T-cell (primary cell): ENCODE measurements around the gene NUP133. TPM values are rescaled to one million over a fixed set of nuclear protein-coding genes. Genes with fewer than 3 reads are reported as not detected.

Experiments
- ATAC-seq, 4 experiments: fragments of 200-7000 bp in 3 of 4; fragments of 150-1000 bp in 1 of 4; cut with Tn5 transposase; replicated peaks in 1 of 4; 1 replicate in 3 of 4; 2 replicates in 1 of 4; pipeline ENCODE4 v1.10.0; 2021; ENCODE audit warnings: moderate library complexity in 3 of 4, mild to moderate bottlenecking in 2 of 4, moderate number of reproducible peaks in 1 of 4
- CTCF ChIA-PET, 2 donors: fragments of 300-600 bp; sonication (Branson Sonifier 250); formaldehyde crosslinking; loops; one replicate each; lab custom pipeline; 2022; ENCODE audit warnings: antibody characterized with exemption in 2 of 2; lab: Charles Lee
- POLR2A ChIA-PET, 2 donors: fragments of 300-600 bp; sonication (Branson Sonifier 250); formaldehyde crosslinking; loops; one replicate each; lab custom pipeline; 2022; ENCODE audit warnings: antibody characterized with exemption in 2 of 2; lab: Charles Lee
- DNase-seq, 35 experiments: peaks; one replicate each; pipeline versions ENCODE4 v3.0.0 to v3.0.0-alpha.2; 2013 to 2023
- H3K27ac ChIP-seq: one replicate; pipeline ENCODE4 v1.5.1; 2013; ENCODE audit warnings: low read length
- H3K27me3 ChIP-seq, 2 experiments: replicated peaks in 1 of 2; 1 replicate in 1 of 2; 2 replicates in 1 of 2; pipeline versions ENCODE4 v1.6.1 to v1.7.0; 2013; ENCODE audit warnings: low read length in 1 of 2, mixed read lengths in 1 of 2; ENCODE audit not compliant: control insufficient read depth in 2 of 2, insufficient read depth in 2 of 2; ENCODE audit errors: extremely low read depth in 1 of 2
- H3K36me3 ChIP-seq, 2 donors: 1 replicate in 1 of 2; 2 replicates in 1 of 2; pipeline versions ENCODE4 v1.6.1 to v1.7.0; 2013; ENCODE audit warnings: low read length in 1 of 2; ENCODE audit not compliant: control insufficient read depth in 2 of 2, insufficient read depth in 1 of 2; ENCODE audit errors: extremely low read depth in 1 of 2
- H3K4me1 ChIP-seq, 2 experiments: 1 replicate in 1 of 2; 2 replicates in 1 of 2; pipeline versions ENCODE4 v1.6.1 to v1.7.0; 2013; ENCODE audit warnings: low read length in 2 of 2, mixed read lengths in 1 of 2; ENCODE audit not compliant: insufficient read depth in 2 of 2, control insufficient read depth in 1 of 2; ENCODE audit errors: extremely low read depth in 1 of 2
- H3K4me3 ChIP-seq, 2 donors: 1 replicate in 1 of 2; 2 replicates in 1 of 2; pipeline versions ENCODE4 v1.5.1 to v1.7.0; 2013; ENCODE audit warnings: mild to moderate bottlenecking in 2 of 2, low read length in 1 of 2, moderate library complexity in 1 of 2; ENCODE audit not compliant: control insufficient read depth in 1 of 2; ENCODE audit errors: extremely low read depth in 1 of 2
- H3K9me3 ChIP-seq: 2 replicates; pipeline ENCODE4 v1.7.0; 2013
- H3K27ac Mint-ChIP-seq, 2 donors: one replicate each; pipeline ENCODE4 v1.8.0; 2020 to 2021; ENCODE audit warnings: mild to moderate bottlenecking in 2 of 2, mixed read lengths in 2 of 2
- H3K27me3 Mint-ChIP-seq, 2 donors: one replicate each; pipeline ENCODE4 v1.8.0; 2021 to 2022; ENCODE audit warnings: mixed read lengths in 2 of 2
- H3K36me3 Mint-ChIP-seq: one replicate; pipeline ENCODE4 v1.8.0; 2021; ENCODE audit warnings: mixed read lengths
- H3K4me1 Mint-ChIP-seq, 3 donors: one replicate each; pipeline ENCODE4 v1.8.0; 2020 to 2022; ENCODE audit warnings: mixed read lengths in 3 of 3, mild to moderate bottlenecking in 1 of 3
- H3K4me3 Mint-ChIP-seq, 3 donors: one replicate each; pipeline ENCODE4 v1.8.0; 2020 to 2022; ENCODE audit warnings: mild to moderate bottlenecking in 3 of 3, mixed read lengths in 3 of 3, moderate library complexity in 3 of 3
- H3K9me3 Mint-ChIP-seq, 3 donors: one replicate each; pipeline ENCODE4 v1.8.0; 2020 to 2022; ENCODE audit warnings: mixed read lengths in 3 of 3
- WGBS: methylation state at CpG from one replicate; pipeline ENCODE4 v1.1.5; 2013; ENCODE audit warnings: missing lambda C conversion rate; ENCODE audit not compliant: insufficient coverage; 5-methylcytosine and 5-hydroxymethylcytosine counted together
- total RNA-seq, 35 experiments: library from RNA in 6 of 35; stranded (reverse) in 6 of 35; fragments of 120-200 nt in 1 of 35; gene quantifications; one replicate each; pipeline versions ENCODE4 v1.2.1 to v1.2.4 and lab custom pipeline; 2013 to 2026

Gene NUP133
- total RNA-seq, 5 donors from 2014 or later (not counting 1 experiment from before 2014, with no cell fraction given): 32.3 to 47.6 (median 45.3) TPM

DNA sequence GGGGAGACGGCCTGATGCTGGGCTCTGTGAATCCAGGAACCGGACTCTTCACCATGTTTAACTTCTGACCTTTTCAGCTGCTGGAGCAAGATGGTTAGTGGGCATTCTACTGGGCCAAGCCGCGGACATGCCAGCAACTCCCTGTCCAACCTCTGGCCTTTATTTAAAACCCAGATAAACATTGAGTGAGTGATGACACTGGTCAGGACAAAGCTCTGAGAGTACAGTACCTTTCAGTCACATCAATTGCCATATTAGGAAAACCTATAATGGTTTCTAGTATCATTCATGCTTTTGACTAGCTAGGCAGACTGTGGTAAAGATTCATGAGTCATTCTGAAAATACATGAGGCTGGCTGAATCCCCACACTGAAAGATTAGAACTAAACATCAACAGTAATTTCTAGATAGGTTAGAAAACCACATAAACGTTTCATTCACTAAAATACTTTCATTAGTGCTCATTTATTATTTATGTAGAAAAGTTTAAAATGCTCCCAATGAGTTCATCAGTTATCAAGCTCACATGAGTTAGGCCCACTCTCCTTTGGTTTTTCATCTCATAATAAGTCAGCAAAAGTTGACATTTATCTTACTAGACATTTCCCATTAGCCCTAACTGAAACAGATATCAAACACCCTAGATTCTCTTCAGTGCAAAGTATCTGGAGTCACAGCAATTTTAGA, 67.1 kb downstream of the NUP133 start:
- Histone ChIP-seq H3K9me3 (no peaks in the 10 kb centered on the region), H3K36me3 (peaks cover 3 to 36% of the 10 kb centered on the region in 2 donors), H3K4me1 (no peaks in the 10 kb centered on the region), H3K27me3 (peaks cover 0 to 4% of the 10 kb centered on the region in 2 experiments), H3K27ac (no peak overlapping the region), H3K4me3 (no peak overlapping the region)
- Mint-ChIP-seq H3K4me3 (no peak overlapping the region), H3K36me3 (peaks cover 33% of the 10 kb centered on the region), H3K27ac (peak overlapping the region; percentile 19 to 45), H3K4me1 (no peaks in the 10 kb centered on the region), H3K27me3 (peaks cover 0 to 4% of the 10 kb centered on the region in 2 donors), H3K9me3 (no peaks in the 10 kb centered on the region)
- DNase-seq (no peak), ATAC-seq (no peak)
- WGBS: 73% methylated on average over 3 of the region's 5 CpGs
- CTCF ChIA-PET: interaction anchor here in 1 of 2 donors (0.5 to 1.6 kb wide), 2 partner anchors 90 to 182 kb away, joined by 3 to 5 read pairs; no protein-coding TSS in a partner anchor
- POLR2A ChIA-PET: no interaction called here

GRCh38 chr1:229438021-229438420, 70.1 kb downstream of the NUP133 start:
- peaks cover 15 to 24% of the 10 kb centered on the region in 2 experiments for H3K27me3 ChIP-seq
- H3K27ac ChIP-seq: no peak overlapping the region
- peaks cover 24% of the 10 kb centered on the region for H3K36me3 Mint-ChIP-seq
- ATAC-seq: no peak
- peaks cover 12 to 28% of the 10 kb centered on the region in 2 donors for H3K27me3 Mint-ChIP-seq
- peaks cover 0 to 10% of the 10 kb centered on the region in 2 experiments for H3K4me1 ChIP-seq
- no peak overlapping the region for H3K4me3 ChIP-seq
- DNase-seq: no peak
- no peaks in the 10 kb centered on the region for H3K9me3 Mint-ChIP-seq
- H3K4me3 Mint-ChIP-seq: no peak overlapping the region
- peaks cover under 1 to 21% of the 10 kb centered on the region in 2 donors for H3K36me3 ChIP-seq
- H3K9me3 ChIP-seq: no peaks in the 10 kb centered on the region
- CTCF ChIA-PET: interaction anchor here (0.5 to 0.7 kb wide), 2 partner anchors 179 to 769 kb away, joined by 3 to 7 read pairs; no protein-coding TSS in a partner anchor
- peaks cover 0 to 7% (median 7%) of the 10 kb centered on the region in 3 donors for H3K4me1 Mint-ChIP-seq
- no peak overlapping the region for H3K27ac Mint-ChIP-seq
- WGBS: no CpG with 5 or more reads among the region's 3 CpGs
- POLR2A ChIA-PET: interaction anchor here in 1 of 2 donors (0.6 kb wide), 1 partner anchor 13 kb away, joined by 3 read pairs; no protein-coding TSS in a partner anchor

DNA sequence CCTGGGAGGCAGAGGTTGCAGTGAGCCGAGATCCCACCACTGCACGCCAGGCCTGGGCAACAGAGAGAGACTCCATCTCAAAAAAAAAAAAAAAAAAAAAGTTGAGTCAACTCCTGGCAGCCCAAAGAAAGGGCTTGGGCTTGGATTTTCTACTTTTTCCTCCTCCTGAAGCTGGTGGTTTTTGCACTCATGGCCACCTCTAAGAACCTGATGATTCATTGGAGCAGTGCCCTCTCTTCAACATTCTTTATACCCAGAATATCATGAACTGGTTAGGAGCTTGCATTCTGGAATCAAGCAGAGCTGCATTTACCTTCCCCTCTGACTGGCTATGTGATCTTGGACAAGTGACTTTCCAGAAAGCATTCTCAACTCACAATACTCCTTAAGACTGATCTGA, 70.7 kb downstream of the NUP133 start:
- POLR2A ChIA-PET: interaction anchor here in 1 of 2 donors (0.6 kb wide), 1 partner anchor 14 kb away, joined by 3 read pairs; no protein-coding TSS in a partner anchor
- Mint-ChIP-seq H3K27me3 (peaks cover 12 to 34% of the 10 kb centered on the region in 2 donors), H3K27ac (no peak overlapping the region), H3K4me1 (peaks cover 0 to 10% (median 8%) of the 10 kb centered on the region in 3 donors), H3K4me3 (no peak overlapping the region), H3K9me3 (no peaks in the 10 kb centered on the region), H3K36me3 (peaks cover 24% of the 10 kb centered on the region)
- Histone ChIP-seq H3K27me3 (peaks cover 15 to 30% of the 10 kb centered on the region in 2 experiments), H3K4me1 (peaks cover 0 to 16% of the 10 kb centered on the region in 2 experiments), H3K9me3 (no peaks in the 10 kb centered on the region), H3K36me3 (peaks cover 0 to 19% of the 10 kb centered on the region in 2 donors), H3K4me3 (no peak overlapping the region), H3K27ac (no peak overlapping the region)
- DNase-seq (no peak), ATAC-seq (no peak)
- WGBS: 92% methylated on average over 2 of the region's 2 CpGs
- CTCF ChIA-PET: interaction anchor here (0.5 to 0.7 kb wide), 2 partner anchors 178 to 768 kb away, joined by 3 to 7 read pairs; no protein-coding TSS in a partner anchor

GRCh38 chr1:229436201-229436600, 71.9 kb downstream of the NUP133 start:
- ATAC-seq (no peak), DNase-seq (no peak)
- CTCF ChIA-PET: no interaction called here
- Histone ChIP-seq H3K27ac (no peak overlapping the region), H3K27me3 (peaks cover 15 to 42% of the 10 kb centered on the region in 2 experiments), H3K36me3 (peaks cover 0 to 12% of the 10 kb centered on the region in 2 donors), H3K4me1 (peaks cover 6 to 28% of the 10 kb centered on the region in 2 experiments), H3K4me3 (no peak overlapping the region), H3K9me3 (no peaks in the 10 kb centered on the region)
- 78% methylated on average over 3 of the region's 7 CpGs for WGBS
- H3K27me3 Mint-ChIP-seq: peaks cover 21 to 46% of the 10 kb centered on the region in 2 donors
- POLR2A ChIA-PET: interaction anchor here in 1 of 2 donors (0.6 kb wide), 1 partner anchor 769 kb away, joined by 3 read pairs; no protein-coding TSS in a partner anchor
- peaks cover 19% of the 10 kb centered on the region for H3K36me3 Mint-ChIP-seq
- H3K9me3 Mint-ChIP-seq: no peaks in the 10 kb centered on the region
- H3K4me1 Mint-ChIP-seq: peaks cover 8 to 22% (median 14%) of the 10 kb centered on the region in 3 donors
- H3K4me3 Mint-ChIP-seq: no peak overlapping the region
- no peak overlapping the region for H3K27ac Mint-ChIP-seq

DNA sequence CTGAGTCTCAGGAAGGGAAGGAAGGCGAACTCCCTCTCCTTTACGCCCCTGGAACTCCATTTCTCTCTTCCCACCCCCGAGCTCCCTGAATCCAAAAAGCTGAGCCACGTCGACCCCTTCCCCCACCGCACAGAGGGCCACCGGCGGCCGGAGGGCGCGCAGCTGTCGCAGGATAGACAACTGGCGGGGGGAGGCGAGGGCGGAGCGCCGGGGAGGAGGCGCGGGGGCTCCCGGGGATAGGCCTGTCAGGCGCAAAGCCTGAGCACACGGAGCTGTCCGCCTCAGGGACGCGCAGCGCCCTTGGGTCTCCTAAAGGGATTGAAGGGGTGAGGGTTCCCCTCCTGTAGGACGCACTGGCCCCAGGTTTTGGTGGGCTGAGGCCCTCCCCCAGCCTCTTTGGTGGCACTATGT, 73.5 kb downstream of the NUP133 start:
- WGBS: 3% methylated on average over 14 of the region's 27 CpGs
- Histone ChIP-seq H3K27me3 (peaks cover 19 to 55% of the 10 kb centered on the region in 2 experiments), H3K27ac (no peak overlapping the region), H3K36me3 (peaks cover 0 to 1% of the 10 kb centered on the region in 2 donors), H3K4me1 (peaks cover 10 to 37% of the 10 kb centered on the region in 2 experiments), H3K9me3 (no peaks in the 10 kb centered on the region), H3K4me3 (no peak overlapping the region)
- peaks cover 12 to 31% (median 22%) of the 10 kb centered on the region in 3 donors for H3K4me1 Mint-ChIP-seq
- H3K27me3 Mint-ChIP-seq: peaks cover 32 to 61% of the 10 kb centered on the region in 2 donors
- POLR2A ChIA-PET: no interaction called here
- ATAC-seq: no peak
- no peak overlapping the region for H3K27ac Mint-ChIP-seq
- no peaks in the 10 kb centered on the region for H3K9me3 Mint-ChIP-seq
- CTCF ChIA-PET: interaction anchor here in 1 of 2 donors (0.6 kb wide), 1 partner anchor 200 kb away, joined by 3 read pairs; no protein-coding TSS in a partner anchor
- H3K4me3 Mint-ChIP-seq: no peak overlapping the region
- DNase-seq: no peak
- peaks cover 8% of the 10 kb centered on the region for H3K36me3 Mint-ChIP-seq

GRCh38 chr1:229434005-229434640, 74.0 kb downstream of the NUP133 start, which contains the start of gene ACTA1:
TSS of gene ACTA1 (minus strand) at chr1:229434094. CDS start at chr1:229433115, 979 bp downstream.
- Histone ChIP-seq H3K27me3 (peaks cover 19 to 59% of the 10 kb centered on the region in 2 experiments), H3K36me3 (no peaks in the 10 kb centered on the region), H3K27ac (no peak within 1 kb of the TSS), H3K4me3 (no peak within 1 kb of the TSS), H3K9me3 (no peaks in the 10 kb centered on the region), H3K4me1 (peaks cover 10 to 37% of the 10 kb centered on the region in 2 experiments)
- ChIA-PET CTCF (no interaction called here), POLR2A (no interaction called here)
- H3K9me3 Mint-ChIP-seq: no peaks in the 10 kb centered on the region
- DNase-seq: no peak
- H3K4me1 Mint-ChIP-seq: peaks cover 12 to 31% (median 22%) of the 10 kb centered on the region in 3 donors
- H3K27me3 Mint-ChIP-seq: peaks cover 32 to 64% of the 10 kb centered on the region in 2 donors
- no peak for ATAC-seq
- peaks cover 7% of the 10 kb centered on the region for H3K36me3 Mint-ChIP-seq
- H3K4me3 Mint-ChIP-seq: peak within 1 kb of the TSS in 2 of 3 donors; percentile 4 to 79
- WGBS: 6% methylated on average over 26 of the region's 51 CpGs
- H3K27ac Mint-ChIP-seq: no peak within 1 kb of the TSS
